Limb (tissue), 2 donors: Measurements from ENCODE around the gene WDR27.
"Not testable (repeated sequence)": the region's sequence is repeated elsewhere in the genome, so short reads cannot be mapped to it uniquely, and the experiment has no call there.

Experiments used
- DNase-seq, 2 donors: peaks; one replicate each; pipeline ENCODE4 v3.0.0-alpha.2; 2016; ENCODE audit errors: extremely low spot score in 2 of 2

The WDR27 gene

GRCh38 chr6:169664227-169664626, 37.6 kb downstream of the WDR27 start:
- DNase-seq, result no peak

GRCh38 chr6:169663468-169663867, 38.4 kb downstream of the WDR27 start:
- no peak for DNase-seq

GRCh38 chr6:169661391-169661756, 40.5 kb downstream of the WDR27 start:
- DNase-seq, result no peak

- no peak for DNase-seq
Measured at GRCh38 chr6:169660751-169661390, 41.0 kb downstream of the WDR27 start.

- no peak for DNase-seq
Measured at GRCh38 chr6:169659820-169660610, 41.8 kb downstream of the WDR27 start.

- DNase-seq, result no peak
Measured at GRCh38 chr6:169657284-169657610, 44.6 kb downstream of the WDR27 start.

- DNase-seq, result no peak
Measured at GRCh38 chr6:169656546-169657283, 45.1 kb downstream of the WDR27 start.

- peak; percentile 74 to 85 for DNase-seq
Measured at GRCh38 chr6:169654598-169655391, 47.0 kb downstream of the WDR27 start.

- DNase-seq, result no peak
Measured at GRCh38 chr6:169653691-169654090, 48.1 kb downstream of the WDR27 start.

GRCh38 chr6:169652896-169653295, 48.9 kb downstream of the WDR27 start:
- DNase-seq, result no peak

- DNase-seq, result no peak
Measured at GRCh38 chr6:169651498-169651897, 50.3 kb downstream of the WDR27 start.

GRCh38 chr6:169650959-169651292, 50.9 kb downstream of the WDR27 start:
- no peak for DNase-seq

- DNase-seq, result no peak
Measured at GRCh38 chr6:169650241-169650958, 51.4 kb downstream of the WDR27 start.

- no peak for DNase-seq
Measured at GRCh38 chr6:169648617-169649016, 53.2 kb downstream of the WDR27 start.

- DNase-seq, result no peak
Measured at GRCh38 chr6:169648092-169648491, 53.7 kb downstream of the WDR27 start.

- DNase-seq, result no peak
Measured at GRCh38 chr6:169647637-169648036, 54.2 kb downstream of the WDR27 start.

GRCh38 chr6:169646906-169647567, 54.8 kb downstream of the WDR27 start:
- DNase-seq, result no peak

- not testable (repeated sequence) for DNase-seq
Measured at GRCh38 chr6:169645459-169645858, 56.4 kb downstream of the WDR27 start.

GRCh38 chr6:169643521-169643920, 58.3 kb downstream of the WDR27 start:
- no peak for DNase-seq

GRCh38 chr6:169642455-169642854, 59.4 kb downstream of the WDR27 start:
- DNase-seq, result no peak
